A673 (cell line): Measurements from ENCODE around the gene LGI1.

Experiments
- CTCF ChIP-seq: fragments of 300-800, 200-600 bp; sonication (generic); conservative IDR thresholded peaks from 2 replicates; pipeline ENCODE4 v1.5.1; 2017; ENCODE audit warnings: low read depth, mild to moderate bottlenecking, antibody characterized with exemption, low read length, moderate library complexity, mixed read lengths
- EZH2 ChIP-seq: fragments of 200-600 bp; sonication (generic); IDR thresholded peaks from 2 replicates; pipeline ENCODE4 v1.6.1; 2017; ENCODE audit warnings: borderline replicate concordance, low read depth, mild to moderate bottlenecking, mixed read lengths, antibody characterized with exemption, low read length; ENCODE audit not compliant: poor library complexity, severe bottlenecking

DNA sequence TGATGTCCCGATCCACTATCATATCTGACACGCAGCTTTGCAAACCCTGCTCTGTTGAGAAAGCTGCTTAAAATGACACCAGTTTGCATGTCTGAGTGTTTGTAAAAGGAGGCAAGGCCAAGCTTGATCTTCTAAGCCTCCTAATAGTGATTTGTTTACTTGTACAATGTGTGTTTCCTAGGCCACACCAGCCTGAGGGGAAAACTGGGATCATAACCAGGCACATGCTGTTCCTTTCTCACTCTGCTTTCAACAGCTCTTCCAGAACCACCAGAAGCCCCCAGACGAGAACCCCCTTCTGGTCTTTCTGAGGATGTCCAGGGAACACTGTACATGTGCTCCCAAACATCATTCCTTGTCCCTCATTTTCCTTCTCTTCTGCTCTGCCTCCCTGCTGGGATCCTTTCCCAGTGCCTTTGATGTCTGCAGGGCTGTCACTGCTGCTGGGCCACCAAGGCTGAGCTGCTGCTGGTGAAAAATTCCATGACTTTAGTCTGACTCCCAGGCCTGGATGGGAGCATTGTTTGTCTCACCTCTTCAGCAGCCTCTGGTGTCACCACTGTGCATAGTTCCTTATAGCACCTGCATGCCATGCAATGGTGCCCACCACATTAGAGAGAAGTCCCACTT, 4.0 kb upstream of the LGI1 start:
- TF ChIP-seq EZH2 (no peak), CTCF (no peak)
